DMS 273 (cell line): ENCODE measurements around the gene SLC6A3.
A peak's percentile ranks its signal among the peaks of the same experiment; 100 is the strongest.

Source experiments
- DNase-seq: peaks from one replicate; lab custom pipeline; 2025; ENCODE audit not compliant: unreplicated experiment; lab: John Stamatoyannopoulos, UW

SLC6A3 gene

DNA sequence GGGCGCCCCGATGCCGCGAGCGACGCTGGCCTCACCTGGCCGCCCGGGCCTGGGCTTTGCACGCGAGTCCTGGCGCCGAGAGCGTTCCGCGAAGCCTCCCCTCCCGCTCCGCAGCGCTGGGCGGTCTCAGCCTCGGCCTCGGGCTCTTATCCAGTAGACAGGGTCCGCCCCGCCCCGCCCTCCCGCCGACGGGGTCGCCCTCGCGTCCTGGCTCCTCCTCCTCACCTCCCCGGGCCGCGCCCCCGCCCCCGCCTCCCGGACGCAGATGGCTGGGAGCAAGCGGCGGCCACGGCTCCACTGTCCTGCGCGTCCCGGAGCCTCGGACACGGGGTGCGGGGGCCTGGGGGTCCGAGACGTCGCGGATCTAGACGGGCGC lies at the start of gene SLC6A3:
TSS of gene SLC6A3 (minus strand) at position 128 of the 376 bp plus-strand sequence. CDS start 2,243 bp downstream, outside the sequence.
- peak; percentile 56 for DNase-seq

- DNase-seq = no peak
These were observed 48.7 kb upstream of the SLC6A3 start for GRCh38 chr5:1493941-1494340.

- no peak for DNase-seq
These were observed 48.2 kb upstream of the SLC6A3 start for GRCh38 chr5:1493413-1493812.

DNA sequence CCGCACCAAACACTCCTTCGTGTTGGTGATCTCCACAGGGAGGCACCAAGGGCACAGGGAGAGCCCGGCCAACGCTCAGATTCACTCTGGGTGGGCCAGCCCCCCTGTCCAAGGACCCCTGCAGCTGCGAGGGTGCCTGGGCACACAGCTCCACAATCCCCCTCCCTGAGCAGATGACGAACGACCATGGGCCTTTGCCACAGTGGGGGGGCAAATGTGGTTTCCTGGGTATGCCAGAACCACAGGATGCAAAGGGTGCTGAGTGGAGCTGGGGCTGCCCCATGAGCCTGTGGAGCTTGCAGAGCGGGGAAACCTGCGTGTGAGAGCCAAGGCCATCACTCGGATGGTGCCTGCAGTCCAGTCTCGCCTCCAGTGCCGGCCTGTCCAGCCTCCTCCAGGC lies 47.5 kb upstream of the SLC6A3 start:
- DNase-seq = no peak

DNA sequence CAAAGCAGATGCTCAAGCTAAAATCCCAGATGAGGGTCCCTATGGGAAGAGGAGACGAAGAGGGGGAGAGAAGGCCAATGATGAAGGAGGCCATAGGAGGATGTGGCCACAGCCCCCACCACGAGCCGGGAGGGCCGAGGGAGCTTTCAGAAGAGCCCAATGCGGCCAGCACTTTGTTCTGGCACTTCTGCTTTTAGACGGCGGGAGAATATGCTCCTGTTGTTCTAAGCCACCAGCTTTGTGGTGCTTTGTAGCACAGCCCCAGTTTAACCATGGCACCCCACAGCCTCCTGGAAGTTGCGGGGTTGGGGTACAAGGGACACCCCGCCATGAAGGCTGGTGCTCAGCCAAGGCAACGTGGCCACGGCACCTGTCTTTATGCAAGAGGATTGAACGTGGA lies 45.1 kb upstream of the SLC6A3 start:
- no peak for DNase-seq

GRCh38 chr5:1489754-1490153 lies 44.5 kb upstream of the SLC6A3 start:
- no peak for DNase-seq

- DNase-seq = no peak
These were observed 43.8 kb upstream of the SLC6A3 start for GRCh38 chr5:1488882-1489680.

GRCh38 chr5:1487079-1487764 lies 42.0 kb upstream of the SLC6A3 start:
- no peak for DNase-seq

DNA sequence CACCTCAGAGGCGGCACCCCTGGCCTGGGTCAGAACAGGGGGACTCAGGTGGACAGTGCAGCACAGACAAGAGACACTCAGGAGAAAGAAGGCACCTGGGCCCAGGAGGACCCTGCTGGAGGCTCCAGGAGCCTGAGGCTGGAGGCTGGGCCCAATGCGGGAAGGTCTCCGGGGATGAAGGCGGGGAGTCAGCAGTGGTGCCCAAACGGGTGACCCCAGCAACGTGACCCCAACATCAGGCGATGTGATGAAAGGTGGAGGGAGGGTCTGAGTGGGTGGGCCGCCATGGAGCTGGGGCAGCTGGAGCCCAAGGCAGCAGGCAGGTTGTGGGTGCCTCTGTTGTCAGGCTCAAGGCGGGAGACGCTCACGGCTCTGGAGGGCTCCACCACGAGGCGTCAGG lies 41.0 kb upstream of the SLC6A3 start:
- no peak for DNase-seq

DNA sequence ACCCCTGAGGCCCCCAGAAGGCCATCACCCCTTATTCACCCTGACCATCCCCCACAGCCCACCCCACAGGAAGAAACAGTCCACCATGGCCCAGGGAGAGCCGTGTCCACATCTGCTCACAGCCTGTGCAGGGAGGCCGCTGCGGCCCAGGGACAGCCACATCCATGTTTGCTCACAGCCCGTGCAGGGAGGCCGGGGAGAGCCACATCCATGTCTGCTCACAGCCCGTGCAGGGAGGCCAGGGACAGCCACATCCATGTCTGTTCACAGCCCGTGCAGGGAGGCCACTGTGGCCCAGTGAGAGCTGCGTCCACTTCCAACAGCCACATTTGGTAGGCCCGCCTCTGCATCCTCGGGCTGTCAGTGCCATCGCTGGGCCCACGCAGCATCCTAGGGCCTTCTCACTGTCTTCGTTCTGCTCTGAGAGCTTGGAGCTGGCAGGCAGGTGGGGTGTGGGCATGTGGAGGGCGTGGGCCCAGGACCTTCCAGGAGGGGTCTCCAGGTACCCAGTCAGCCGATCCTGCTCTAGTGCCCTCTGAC lies 40.4 kb upstream of the SLC6A3 start:
- DNase-seq = no peak

DNA sequence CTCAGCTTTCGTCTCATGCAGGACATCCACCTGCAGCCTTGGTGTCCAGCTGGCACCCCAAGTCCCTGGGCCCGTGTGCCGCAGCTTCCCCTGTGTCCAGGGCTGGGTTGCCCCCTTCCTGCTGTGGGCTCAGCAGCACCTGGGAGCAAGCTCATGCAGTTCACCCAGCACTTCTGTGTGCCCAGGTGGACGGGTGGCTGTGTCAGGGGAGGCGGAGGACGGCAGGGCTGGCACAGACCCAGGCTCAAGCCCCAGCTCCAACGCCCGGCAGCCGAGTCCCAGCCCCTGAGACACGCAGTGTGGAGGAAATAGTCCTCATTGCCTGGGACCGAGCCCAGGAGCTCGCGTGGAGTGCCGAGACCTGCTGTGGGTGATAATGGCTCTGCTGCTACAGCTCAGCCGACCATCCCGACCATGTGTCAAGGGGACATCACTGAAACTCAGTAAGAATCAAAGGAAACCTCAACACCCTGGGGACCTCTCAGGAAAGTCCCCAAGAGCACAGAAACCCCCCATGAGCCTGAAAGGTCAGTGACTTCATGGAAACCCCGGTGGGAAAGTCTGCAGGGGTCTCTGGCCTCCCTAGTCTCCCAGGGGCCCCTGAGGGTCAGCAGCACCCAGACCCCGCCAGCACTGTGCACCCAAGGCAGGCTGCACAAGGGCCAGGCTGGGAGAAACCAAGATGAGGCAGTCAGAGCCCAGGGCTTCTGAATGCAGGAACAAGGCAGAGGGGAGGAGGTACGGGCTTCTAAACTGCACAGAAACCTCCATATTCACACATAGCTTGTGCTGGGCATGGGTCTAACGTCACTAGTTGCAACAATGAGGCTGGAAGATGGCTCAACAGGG lies 39.7 kb upstream of the SLC6A3 start:
- no peak for DNase-seq

DNA sequence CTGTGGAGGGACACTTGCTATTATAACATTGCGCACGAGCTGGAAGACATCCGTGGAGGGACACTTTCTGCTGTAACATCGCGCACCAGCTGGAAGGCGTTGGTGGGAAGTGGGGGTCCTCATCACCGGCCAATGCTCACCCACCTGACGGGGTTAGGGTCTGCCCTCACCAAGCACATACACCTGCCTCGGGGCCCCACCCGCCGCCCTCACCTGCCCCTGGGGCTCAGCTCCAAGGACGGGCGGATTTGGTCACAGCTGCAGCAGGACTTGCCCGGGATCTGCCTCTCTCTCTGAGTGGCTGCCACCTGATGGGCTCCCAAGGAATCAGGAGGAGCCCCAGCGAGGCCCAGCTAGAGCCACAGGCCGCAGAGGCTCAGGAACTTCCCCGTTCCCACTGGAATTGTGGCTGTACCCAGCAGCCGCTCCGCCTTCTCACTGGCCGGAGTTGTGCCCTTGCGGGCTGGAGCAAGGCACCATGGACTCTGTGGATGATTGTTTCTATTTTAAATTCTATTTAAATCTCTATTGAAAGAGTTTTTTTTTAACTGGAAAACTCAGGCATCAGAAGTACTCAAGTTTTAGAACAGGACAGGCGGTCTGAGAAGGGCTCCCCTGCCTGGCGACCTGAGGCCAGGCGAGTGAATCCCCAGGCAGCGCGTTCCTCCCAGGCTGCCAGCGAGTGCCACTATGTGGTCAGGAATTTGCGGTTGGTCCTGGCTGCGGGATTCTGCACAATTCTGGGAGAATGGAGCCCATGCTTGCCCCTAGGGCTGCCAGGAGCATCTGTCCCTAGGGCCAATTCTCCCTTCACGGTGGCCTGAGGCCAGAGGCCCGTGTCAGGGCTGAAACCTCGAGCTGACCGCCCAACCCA lies 38.9 kb upstream of the SLC6A3 start:
- no peak for DNase-seq

DNA sequence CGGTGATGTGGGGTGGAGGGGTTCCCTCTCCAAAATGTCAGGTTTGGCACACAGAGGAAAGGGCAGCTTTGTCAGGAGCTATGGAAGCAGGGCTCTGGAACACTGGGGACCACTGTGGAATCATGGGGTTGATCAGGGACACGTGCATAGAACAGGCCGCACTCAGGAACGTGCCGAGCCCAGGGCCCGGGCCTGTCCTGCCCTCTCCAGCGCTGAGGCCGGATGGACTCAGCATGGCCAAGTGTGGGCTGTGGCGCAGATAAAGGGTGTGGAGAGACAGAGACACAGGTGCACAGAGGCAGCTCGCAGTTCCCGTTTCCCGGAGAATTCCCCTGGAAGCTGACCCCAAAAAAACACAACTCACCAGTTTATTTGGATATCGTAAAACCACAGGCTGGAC lies 37.8 kb upstream of the SLC6A3 start:
- no peak for DNase-seq

- no peak for DNase-seq
These were observed 36.7 kb upstream of the SLC6A3 start for GRCh38 chr5:1481959-1482331.

- DNase-seq = no peak
These were observed 36.2 kb upstream of the SLC6A3 start for GRCh38 chr5:1481266-1481958.

GRCh38 chr5:1480806-1481205 lies 35.6 kb upstream of the SLC6A3 start:
- DNase-seq = no peak

- DNase-seq = no peak
These were observed 35.0 kb upstream of the SLC6A3 start for GRCh38 chr5:1480217-1480616.

DNA sequence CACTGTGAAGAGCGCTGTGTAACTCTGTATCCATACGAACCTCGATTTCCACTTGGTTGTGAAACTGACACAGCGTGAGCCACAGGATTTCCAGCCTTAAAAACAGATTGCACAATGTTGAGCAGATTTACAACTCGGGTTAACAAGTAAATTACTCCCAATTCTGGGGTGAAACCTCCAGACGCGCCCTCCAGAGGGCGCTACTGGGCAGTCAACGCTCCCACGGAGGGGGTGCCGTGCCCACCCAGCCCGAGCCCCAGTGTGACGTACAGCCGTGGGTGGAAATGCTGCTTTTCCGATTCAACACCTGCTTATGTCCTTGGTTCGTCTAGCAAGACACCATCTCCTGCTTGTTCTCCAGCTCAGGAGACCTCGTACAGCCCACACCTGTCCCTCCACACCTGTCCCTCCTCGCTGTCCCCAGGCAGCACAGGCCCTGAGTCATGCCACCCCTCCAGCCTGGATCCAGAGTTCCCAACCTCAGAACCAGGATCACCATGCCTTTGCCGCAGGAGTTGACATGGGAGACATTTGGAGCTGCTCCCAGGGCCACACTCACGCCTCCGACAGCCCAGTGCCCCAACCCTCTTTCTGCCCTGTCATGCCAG lies 34.4 kb upstream of the SLC6A3 start:
- DNase-seq = peak; percentile 54

- no peak for DNase-seq
These were observed 33.8 kb upstream of the SLC6A3 start for GRCh38 chr5:1479066-1479465.
